C4-2B (cell line): ENCODE data around the gene B4GALNT3.
"Not testable (repeated sequence)": the region's sequence is repeated elsewhere in the genome, so short reads cannot be mapped to it uniquely, and the experiment has no call there.

Experiments used
- ZFX ChIP-seq: fragments of 450-650 bp; IDR thresholded peaks from 2 replicates; pipeline ENCODE4 v1.6.1; 2017
- TF ChIP-seq, protein P1 (sequence below): fragments of 450-650 bp; conservative IDR thresholded peaks from 2 replicates; pipeline ENCODE4 v1.5.1; 2017; ENCODE audit warnings: mild to moderate bottlenecking

DNA sequence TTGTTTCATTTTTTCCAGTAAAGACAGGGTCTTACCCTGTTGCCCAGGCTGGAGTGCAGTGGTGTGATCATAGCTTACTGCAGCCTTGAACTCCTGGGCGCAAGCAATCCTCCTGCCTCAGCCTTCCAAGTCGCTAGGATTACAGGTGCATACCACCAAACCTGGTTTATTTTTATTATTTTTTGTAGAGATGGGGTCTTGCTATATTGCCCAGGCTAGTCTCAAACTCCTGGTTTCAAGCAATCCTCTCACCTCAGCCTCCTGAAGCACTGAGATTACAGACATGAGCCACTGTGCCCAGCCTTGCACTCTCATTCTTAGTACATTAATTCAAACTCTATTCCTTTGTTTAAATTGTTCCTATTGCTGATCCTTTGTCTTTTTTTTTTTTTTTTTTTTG is 24.0 kb upstream of the B4GALNT3 start:
- TF ChIP-seq, protein P1, sequence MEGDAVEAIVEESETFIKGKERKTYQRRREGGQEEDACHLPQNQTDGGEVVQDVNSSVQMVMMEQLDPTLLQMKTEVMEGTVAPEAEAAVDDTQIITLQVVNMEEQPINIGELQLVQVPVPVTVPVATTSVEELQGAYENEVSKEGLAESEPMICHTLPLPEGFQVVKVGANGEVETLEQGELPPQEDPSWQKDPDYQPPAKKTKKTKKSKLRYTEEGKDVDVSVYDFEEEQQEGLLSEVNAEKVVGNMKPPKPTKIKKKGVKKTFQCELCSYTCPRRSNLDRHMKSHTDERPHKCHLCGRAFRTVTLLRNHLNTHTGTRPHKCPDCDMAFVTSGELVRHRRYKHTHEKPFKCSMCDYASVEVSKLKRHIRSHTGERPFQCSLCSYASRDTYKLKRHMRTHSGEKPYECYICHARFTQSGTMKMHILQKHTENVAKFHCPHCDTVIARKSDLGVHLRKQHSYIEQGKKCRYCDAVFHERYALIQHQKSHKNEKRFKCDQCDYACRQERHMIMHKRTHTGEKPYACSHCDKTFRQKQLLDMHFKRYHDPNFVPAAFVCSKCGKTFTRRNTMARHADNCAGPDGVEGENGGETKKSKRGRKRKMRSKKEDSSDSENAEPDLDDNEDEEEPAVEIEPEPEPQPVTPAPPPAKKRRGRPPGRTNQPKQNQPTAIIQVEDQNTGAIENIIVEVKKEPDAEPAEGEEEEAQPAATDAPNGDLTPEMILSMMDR = not testable (repeated sequence)
- TF ChIP-seq ZFX = not testable (repeated sequence)
